HG03565 (cell line): ENCODE results near the gene SCN3A.

Source experiments
- ATAC-seq: cut with Tn5 transposase; IDR thresholded peaks from one replicate; pipeline ENCODE4 v1.9.1; 2021; ENCODE audit warnings: mild to moderate bottlenecking, moderate library complexity; ENCODE audit not compliant: unreplicated experiment

SCN3A gene

DNA sequence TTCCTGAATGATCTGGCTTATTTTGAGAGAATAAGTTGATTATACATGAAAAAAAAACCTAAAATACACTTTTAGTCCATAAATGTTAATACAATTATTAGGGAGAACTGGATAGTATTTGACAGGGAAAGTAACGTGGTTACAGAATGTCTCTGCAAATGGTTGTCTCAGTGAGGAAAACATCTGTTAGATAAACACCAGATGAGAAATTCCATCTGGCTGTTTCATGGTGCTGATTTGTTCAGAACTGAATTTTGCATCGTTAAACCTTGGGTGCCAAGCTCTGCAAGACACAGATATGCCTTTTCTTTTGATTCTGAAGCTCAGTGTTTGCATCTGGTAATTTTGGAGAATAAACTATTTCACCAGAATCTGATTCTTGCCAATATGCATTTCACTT lies 90.4 kb downstream of the SCN3A start:
- no peak for ATAC-seq

- ATAC-seq: no peak
These were observed 91.1 kb downstream of the SCN3A start for GRCh38 chr2:165112789-165113188.

- ATAC-seq: no peak
These were observed 91.7 kb downstream of the SCN3A start for GRCh38 chr2:165112133-165112573.

DNA sequence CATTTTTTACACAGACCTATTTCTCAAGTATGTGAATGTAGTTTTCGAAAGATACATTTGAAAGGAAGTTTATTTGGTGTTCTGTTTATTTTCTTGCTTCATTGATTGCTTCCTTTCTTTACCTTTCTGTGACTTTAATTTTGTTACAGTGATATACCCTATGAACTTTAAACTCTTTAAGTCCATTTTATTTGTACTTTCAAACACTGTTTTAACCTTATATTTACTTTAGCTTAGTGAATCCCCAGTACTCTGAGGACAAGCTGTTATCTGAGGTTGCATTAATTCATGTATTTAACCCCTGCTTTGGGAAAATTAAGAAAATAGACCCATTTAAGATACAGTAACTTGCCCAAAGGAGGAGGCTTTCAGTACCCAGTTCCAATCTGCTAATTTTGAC lies 93.5 kb downstream of the SCN3A start:
- no peak for ATAC-seq

GRCh38 chr2:165109915-165110314 lies 93.9 kb downstream of the SCN3A start:
- no peak for ATAC-seq

GRCh38 chr2:165105926-165106325 lies 97.9 kb downstream of the SCN3A start:
- no peak for ATAC-seq

DNA sequence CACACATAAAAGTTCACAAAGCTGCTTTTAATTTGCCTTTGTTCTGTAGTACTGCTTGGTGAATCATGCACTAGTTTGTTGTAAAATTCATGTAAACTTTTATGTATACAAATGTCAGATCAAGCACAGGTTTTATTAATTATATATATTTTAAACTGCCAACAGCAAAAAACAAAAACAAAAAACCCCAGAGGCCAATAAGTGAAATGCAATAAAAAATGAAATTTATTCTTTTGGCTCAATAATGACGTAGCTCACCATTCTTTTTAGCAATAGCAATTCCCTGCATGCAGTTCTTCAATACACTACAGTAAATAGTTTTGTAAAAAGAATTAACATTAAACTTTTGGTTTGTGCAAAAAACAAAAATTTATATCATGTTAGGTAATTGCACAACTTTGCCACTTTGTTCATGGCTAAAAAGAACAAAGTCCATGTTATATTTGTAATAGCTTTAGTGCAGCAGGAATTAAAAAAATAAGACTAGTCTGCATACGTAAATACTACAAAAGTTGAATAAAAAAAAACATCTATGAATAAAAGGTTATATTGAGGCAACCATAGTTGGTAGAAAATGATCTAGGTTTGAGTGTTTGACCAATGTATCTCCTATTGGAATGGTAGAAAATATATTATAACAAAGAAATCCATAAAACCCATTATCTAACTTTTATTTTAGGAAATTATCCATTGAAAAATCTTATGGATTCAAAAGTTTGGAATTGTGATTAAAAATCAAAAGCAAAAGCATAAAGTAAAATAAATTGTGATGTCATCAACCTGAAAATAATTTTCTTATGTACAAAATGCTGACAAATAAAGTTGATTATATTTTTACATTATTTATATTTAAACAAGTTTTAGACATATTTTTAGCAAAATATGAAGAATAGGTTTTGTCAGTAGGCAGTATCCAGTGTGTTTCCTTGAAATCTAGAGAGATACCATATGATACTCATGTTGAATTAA lies 115.6 kb downstream of the SCN3A start:
- no peak for ATAC-seq

- ATAC-seq: no peak
These were observed 117.5 kb downstream of the SCN3A start for GRCh38 chr2:165086337-165086736.

- ATAC-seq: no peak
These were observed 120.5 kb downstream of the SCN3A start for GRCh38 chr2:165083326-165083725.

DNA sequence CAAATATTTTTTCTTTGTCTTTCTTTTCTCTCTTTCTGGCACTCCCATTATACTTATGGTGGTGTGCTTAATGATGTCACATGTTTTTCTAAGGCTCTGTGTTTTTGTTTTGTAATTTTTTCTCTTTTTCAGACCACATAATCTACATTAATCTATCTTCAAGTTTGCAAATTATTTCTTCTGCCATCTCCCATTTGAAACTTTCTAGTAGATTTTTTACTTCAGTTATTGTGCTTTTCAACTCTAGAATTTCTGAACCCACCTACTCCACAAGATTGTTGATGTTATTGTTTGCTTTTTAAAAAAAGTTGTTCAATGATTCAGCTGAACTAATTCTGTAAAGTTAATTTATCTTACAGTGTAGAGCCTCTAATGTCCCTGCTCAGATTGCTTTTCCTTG lies 121.4 kb downstream of the SCN3A start:
- no peak for ATAC-seq

- no peak for ATAC-seq
These were observed 122.6 kb downstream of the SCN3A start for GRCh38 chr2:165081276-165081675.

GRCh38 chr2:165079432-165079831 lies 124.4 kb downstream of the SCN3A start:
- no peak for ATAC-seq

DNA sequence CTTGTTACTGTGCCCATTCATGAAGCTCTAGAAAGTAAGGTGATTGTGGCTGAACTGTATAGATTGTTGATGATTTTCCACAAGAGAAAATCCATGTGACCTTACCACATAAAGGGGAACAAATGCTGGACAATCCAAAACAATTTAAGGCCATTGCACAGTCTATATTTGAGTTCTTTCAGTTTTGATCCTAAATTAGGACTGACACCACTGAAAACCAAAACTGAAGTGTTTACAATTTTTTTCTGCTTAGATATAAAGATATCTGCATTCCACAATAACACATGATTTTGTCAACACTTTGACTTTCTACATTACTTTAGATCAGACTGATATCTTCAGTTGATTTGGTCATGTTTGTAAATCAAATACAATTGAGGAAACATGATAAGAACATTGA lies 124.9 kb downstream of the SCN3A start:
- no peak for ATAC-seq

- no peak for ATAC-seq
These were observed 129.0 kb downstream of the SCN3A start for GRCh38 chr2:165074884-165075283.

DNA sequence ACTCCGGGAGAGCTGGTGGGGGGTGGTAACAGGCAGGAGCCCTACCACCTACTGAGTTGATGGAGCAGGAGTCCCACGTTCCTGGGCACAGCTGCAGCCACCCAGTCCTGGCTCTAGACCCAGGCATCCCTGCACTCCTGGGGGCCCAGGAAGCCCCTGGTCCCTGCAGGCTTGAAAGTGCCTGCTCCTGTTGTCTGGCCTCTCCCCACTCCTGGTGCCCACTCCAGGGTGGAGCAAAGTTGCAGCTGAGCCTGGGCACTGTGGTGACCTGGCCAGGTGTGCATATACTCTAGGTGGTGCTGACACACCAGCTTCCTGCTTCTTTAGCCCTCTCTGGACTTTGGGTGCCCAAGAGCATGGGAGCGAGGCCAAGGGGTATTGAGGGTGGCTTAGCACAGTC lies 129.5 kb downstream of the SCN3A start:
- ATAC-seq: no peak

DNA sequence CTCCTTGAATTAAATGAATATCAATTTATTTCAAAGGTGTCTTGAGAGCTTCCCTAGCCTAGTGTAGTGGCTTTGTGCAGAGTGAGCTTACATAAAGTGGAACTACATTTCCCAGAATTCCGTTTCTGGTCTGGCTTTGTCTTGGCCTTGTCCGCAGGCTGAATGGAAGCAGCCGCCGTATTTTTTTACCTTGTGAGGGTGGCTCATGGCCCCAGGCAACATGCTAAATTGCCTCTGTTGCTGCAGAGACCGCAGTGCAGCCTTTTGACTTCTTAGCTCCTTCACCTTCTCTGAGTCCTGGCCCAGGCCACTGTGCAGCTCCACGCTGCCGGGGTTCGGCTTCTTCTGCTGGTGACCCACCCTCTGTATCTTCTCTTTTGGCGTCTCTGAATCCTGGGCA lies 133.8 kb downstream of the SCN3A start:
- ATAC-seq: no peak

- ATAC-seq: no peak
These were observed 134.7 kb downstream of the SCN3A start for GRCh38 chr2:165069151-165069550.

- ATAC-seq: no peak
These were observed 135.4 kb downstream of the SCN3A start for GRCh38 chr2:165068487-165068757.

GRCh38 chr2:165067643-165068486 lies 136.0 kb downstream of the SCN3A start:
- ATAC-seq: no peak

DNA sequence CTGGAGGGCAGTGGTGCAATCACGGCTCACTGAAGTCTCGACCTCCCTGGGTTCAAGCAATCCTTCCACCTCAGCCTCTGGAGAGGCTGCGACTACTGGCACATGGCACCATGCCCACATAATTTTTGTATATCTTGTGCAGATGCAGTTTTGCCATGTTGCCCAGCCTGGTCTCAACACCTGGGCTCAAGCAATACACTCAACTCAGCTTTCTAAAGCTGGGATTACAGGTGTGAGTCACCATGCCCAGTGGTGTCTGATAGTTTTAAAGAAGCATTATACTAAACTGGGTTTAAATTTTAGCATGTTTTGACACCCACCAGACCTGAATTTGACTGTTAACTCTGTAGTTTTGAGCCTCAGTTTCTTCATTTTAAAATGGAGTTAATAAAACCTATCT lies 139.1 kb downstream of the SCN3A start:
- no peak for ATAC-seq

- no peak for ATAC-seq
These were observed 143.4 kb downstream of the SCN3A start for GRCh38 chr2:165060411-165060810.
